ENCODE results near the gene ROBO2.

ROBO2 gene

DNA sequence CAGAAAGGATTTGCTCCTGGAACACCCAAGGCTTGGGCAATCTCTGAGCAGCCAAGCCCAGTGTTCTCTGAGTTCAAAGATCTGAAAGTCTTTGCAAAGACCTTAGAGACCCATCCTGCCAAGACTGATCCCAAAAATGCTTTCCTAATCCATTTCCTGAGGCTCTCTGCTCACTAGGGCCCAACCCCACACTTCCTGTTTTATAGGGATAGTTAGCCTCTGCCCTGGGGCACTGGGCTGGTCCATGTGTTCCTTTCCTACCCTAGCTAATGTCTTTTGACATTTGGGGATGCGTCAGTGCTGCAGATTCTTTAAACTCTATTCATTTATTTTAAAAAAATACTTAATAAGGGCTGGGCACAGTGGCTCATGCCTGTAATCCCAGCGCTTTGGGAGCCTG lies 372.7 kb downstream of the ROBO2 start:
- WGBS (ENCODE audit: insufficient coverage): no CpG with 5 or more reads among the region's 2 CpGs
- no peak for DNase-seq
- Histone ChIP-seq H3K4me1 (ENCODE audit: control extremely low read depth in 1 of 4, control insufficient read depth in 4 of 4, insufficient read depth in 4 of 4, low read length in 3 of 4) (no peaks in the 10 kb centered on the region), H3K27me3 (replicated peaks in 2 of 5; ENCODE audit: control insufficient read depth in 4 of 5, insufficient read depth in 5 of 5, low read length in 4 of 5) (no peaks in the 10 kb centered on the region), H3K9me3 (ENCODE audit: control extremely low read depth in 1 of 5, control insufficient read depth in 4 of 5, insufficient read depth in 2 of 5, low read depth in 1 of 5, low read length in 4 of 5) (no peaks in the 10 kb centered on the region), H3K27ac (ENCODE audit: insufficient read depth in 1 of 2, low read depth in 1 of 2, low read length in 2 of 2, poor library complexity in 1 of 2, severe bottlenecking in 2 of 2) (no peak overlapping the region), H3K36me3 (ENCODE audit: control insufficient read depth in 4 of 4, insufficient read depth in 4 of 4, low read length in 3 of 4) (no peaks in the 10 kb centered on the region), H3K4me3 (ENCODE audit: control insufficient read depth in 1 of 7, extremely low read depth in 1 of 7, insufficient read depth in 4 of 7, low read depth in 2 of 7, low read length in 6 of 7) (no peak overlapping the region)
- POLR2A ChIA-PET: no interaction called here
- CTCF ChIA-PET: no interaction called here

DNA sequence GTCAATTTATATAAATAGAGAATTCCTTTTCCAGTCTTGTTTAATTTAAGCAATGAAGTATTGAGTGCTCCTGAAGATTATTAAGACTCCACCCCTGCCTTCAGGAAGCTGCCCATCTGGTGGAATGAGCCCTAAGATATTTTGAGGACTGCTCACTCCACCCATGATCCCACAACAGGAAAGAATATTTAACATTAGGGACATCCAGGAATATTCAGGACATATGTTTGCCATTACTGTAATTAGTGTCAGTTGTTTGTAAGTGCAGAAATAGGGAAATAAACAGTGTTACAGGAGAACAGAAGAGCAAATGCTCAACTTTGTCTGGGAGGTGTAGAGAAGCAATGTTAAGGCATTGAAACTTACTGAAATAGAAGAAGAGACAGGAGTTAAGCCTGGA lies 375.0 kb downstream of the ROBO2 start:
- Histone ChIP-seq H3K27ac (ENCODE audit: insufficient read depth in 1 of 2, low read depth in 1 of 2, low read length in 2 of 2, poor library complexity in 1 of 2, severe bottlenecking in 2 of 2) (no peak overlapping the region), H3K9me3 (ENCODE audit: control extremely low read depth in 1 of 5, control insufficient read depth in 4 of 5, insufficient read depth in 2 of 5, low read depth in 1 of 5, low read length in 4 of 5) (no peaks in the 10 kb centered on the region), H3K4me3 (ENCODE audit: control insufficient read depth in 1 of 7, extremely low read depth in 1 of 7, insufficient read depth in 4 of 7, low read depth in 2 of 7, low read length in 6 of 7) (no peak overlapping the region), H3K4me1 (ENCODE audit: control extremely low read depth in 1 of 4, control insufficient read depth in 4 of 4, insufficient read depth in 4 of 4, low read length in 3 of 4) (no peaks in the 10 kb centered on the region), H3K36me3 (ENCODE audit: control insufficient read depth in 4 of 4, insufficient read depth in 4 of 4, low read length in 3 of 4) (no peaks in the 10 kb centered on the region), H3K27me3 (replicated peaks in 2 of 5; ENCODE audit: control insufficient read depth in 4 of 5, insufficient read depth in 5 of 5, low read length in 4 of 5) (no peaks in the 10 kb centered on the region)
- POLR2A ChIA-PET: no interaction called here
- CTCF ChIA-PET: no interaction called here
- no peak for DNase-seq

DNA sequence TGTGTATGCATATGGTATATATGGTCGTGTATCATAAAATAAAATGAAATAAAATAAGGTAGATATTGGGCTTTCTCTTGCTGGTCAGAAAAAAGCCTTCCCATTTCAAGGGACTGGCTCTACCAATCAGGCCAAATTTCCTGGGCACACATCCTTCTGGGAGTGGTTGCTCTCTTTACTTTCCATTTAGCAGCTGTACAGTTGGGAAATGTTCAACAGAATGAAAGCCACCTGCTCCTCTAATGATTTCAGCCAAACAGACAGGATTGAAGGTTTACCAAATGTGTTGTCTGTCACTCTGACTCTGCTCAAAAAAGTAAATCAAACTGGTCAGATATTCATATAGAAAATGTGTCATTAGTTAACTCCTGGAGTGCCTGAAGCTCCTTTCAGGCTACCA lies 380.4 kb downstream of the ROBO2 start:
- H3K4me3 ChIP-seq (ENCODE audit: control insufficient read depth in 1 of 7, extremely low read depth in 1 of 7, insufficient read depth in 4 of 7, low read depth in 2 of 7, low read length in 6 of 7): no peak overlapping the region

DNA sequence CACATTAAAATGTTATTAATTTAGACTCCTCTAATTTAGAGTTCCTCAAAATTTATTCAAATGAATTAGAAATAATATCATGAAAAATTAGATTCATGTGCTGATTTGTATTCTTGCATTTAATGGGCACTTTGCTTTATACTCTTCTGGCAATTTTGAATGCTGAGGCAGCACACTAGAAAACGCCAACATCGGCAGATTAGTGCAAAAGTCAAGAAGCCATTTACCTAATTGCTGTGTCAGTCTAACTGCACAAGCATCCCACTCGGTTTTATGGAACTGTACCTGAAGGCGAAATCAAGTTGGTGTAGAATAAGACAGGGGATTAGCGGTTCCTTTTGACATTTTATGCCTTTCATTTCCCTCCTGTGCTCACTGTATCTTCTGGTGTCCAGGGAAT lies 382.0 kb downstream of the ROBO2 start:
- POLR2A ChIA-PET: no interaction called here

More for the DNA sequence above, 380.4 kb downstream of the ROBO2 start:
- no peak overlapping the region for H3K27ac ChIP-seq (ENCODE audit: insufficient read depth in 1 of 2, low read depth in 1 of 2, low read length in 2 of 2, poor library complexity in 1 of 2, severe bottlenecking in 2 of 2)
- ChIA-PET POLR2A (no interaction called here), CTCF (no interaction called here)
- H3K9me3 ChIP-seq (ENCODE audit: control extremely low read depth in 1 of 5, control insufficient read depth in 4 of 5, insufficient read depth in 2 of 5, low read depth in 1 of 5, low read length in 4 of 5): no peaks in the 10 kb centered on the region
- no peaks in the 10 kb centered on the region for H3K4me1 ChIP-seq (ENCODE audit: control extremely low read depth in 1 of 4, control insufficient read depth in 4 of 4, insufficient read depth in 4 of 4, low read length in 3 of 4)
- no peaks in the 10 kb centered on the region for H3K36me3 ChIP-seq (ENCODE audit: control insufficient read depth in 4 of 4, insufficient read depth in 4 of 4, low read length in 3 of 4)
- H3K27me3 ChIP-seq (replicated peaks in 2 of 5; ENCODE audit: control insufficient read depth in 4 of 5, insufficient read depth in 5 of 5, low read length in 4 of 5): no peaks in the 10 kb centered on the region
- 63% methylated on average over 1 of the region's 1 CpG for WGBS (ENCODE audit: insufficient coverage)
- no peak for DNase-seq

DNA sequence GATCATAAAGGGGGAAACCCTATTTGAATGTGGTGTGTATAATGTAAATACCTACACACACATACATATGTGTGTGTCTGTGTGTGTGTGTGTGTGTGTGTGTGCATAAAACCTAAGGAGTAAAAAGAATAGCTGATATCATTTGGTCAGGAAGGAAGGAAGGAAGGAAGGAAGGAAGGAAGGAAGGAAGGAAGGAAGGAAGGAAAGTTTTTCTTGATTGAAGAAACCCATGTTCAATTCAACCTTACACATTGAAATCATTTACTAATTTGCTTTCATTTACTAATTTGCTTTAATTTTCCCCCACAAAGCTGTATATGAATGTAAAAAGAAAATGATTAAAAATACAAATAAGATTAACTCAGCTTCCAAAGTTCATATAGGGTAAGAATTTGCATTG lies 386.6 kb downstream of the ROBO2 start:
- Histone ChIP-seq H3K36me3 (ENCODE audit: control insufficient read depth in 4 of 4, insufficient read depth in 4 of 4, low read length in 3 of 4) (no peaks in the 10 kb centered on the region), H3K27me3 (replicated peaks in 2 of 5; ENCODE audit: control insufficient read depth in 4 of 5, insufficient read depth in 5 of 5, low read length in 4 of 5) (no peaks in the 10 kb centered on the region), H3K9me3 (ENCODE audit: control extremely low read depth in 1 of 5, control insufficient read depth in 4 of 5, insufficient read depth in 2 of 5, low read depth in 1 of 5, low read length in 4 of 5) (no peaks in the 10 kb centered on the region), H3K4me3 (ENCODE audit: control insufficient read depth in 1 of 7, extremely low read depth in 1 of 7, insufficient read depth in 4 of 7, low read depth in 2 of 7, low read length in 6 of 7) (no peak overlapping the region), H3K27ac (ENCODE audit: insufficient read depth in 1 of 2, low read depth in 1 of 2, low read length in 2 of 2, poor library complexity in 1 of 2, severe bottlenecking in 2 of 2) (no peak overlapping the region), H3K4me1 (ENCODE audit: control extremely low read depth in 1 of 4, control insufficient read depth in 4 of 4, insufficient read depth in 4 of 4, low read length in 3 of 4) (no peaks in the 10 kb centered on the region)
- ChIA-PET POLR2A (no interaction called here), CTCF (no interaction called here)
- DNase-seq: no peak

More for the DNA sequence above, 382.0 kb downstream of the ROBO2 start:
- CTCF ChIA-PET: no interaction called here
- Histone ChIP-seq H3K9me3 (ENCODE audit: control extremely low read depth in 1 of 5, control insufficient read depth in 4 of 5, insufficient read depth in 2 of 5, low read depth in 1 of 5, low read length in 4 of 5) (no peaks in the 10 kb centered on the region), H3K27me3 (replicated peaks in 2 of 5; ENCODE audit: control insufficient read depth in 4 of 5, insufficient read depth in 5 of 5, low read length in 4 of 5) (no peaks in the 10 kb centered on the region), H3K27ac (ENCODE audit: insufficient read depth in 1 of 2, low read depth in 1 of 2, low read length in 2 of 2, poor library complexity in 1 of 2, severe bottlenecking in 2 of 2) (no peak overlapping the region), H3K4me1 (ENCODE audit: control extremely low read depth in 1 of 4, control insufficient read depth in 4 of 4, insufficient read depth in 4 of 4, low read length in 3 of 4) (no peaks in the 10 kb centered on the region), H3K4me3 (ENCODE audit: control insufficient read depth in 1 of 7, extremely low read depth in 1 of 7, insufficient read depth in 4 of 7, low read depth in 2 of 7, low read length in 6 of 7) (no peak overlapping the region), H3K36me3 (ENCODE audit: control insufficient read depth in 4 of 4, insufficient read depth in 4 of 4, low read length in 3 of 4) (no peaks in the 10 kb centered on the region)
- DNase-seq: no peak
- WGBS (ENCODE audit: insufficient coverage): 97% methylated on average over 5 of the region's 5 CpGs

DNA sequence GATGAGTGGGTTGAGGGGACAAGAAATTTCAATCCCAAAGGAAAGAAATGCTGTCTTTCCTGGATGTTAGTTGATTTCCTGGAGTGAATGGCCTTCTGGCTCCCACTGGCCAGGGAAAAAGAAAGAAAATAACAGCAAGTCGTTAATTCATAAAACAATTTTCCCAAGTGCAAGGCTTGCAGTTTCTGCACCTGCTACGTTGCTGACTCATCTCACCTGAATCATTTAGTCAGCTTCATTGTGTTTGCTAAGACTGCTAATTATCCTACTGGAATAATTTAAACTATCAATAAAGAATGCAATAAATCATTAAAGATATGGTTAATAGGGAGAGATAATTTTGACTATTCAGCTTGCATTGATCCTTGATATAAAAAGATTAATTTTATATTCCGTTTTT lies 387.6 kb downstream of the ROBO2 start:
- CTCF ChIA-PET: no interaction called here
- Histone ChIP-seq H3K4me3 (ENCODE audit: control insufficient read depth in 1 of 7, extremely low read depth in 1 of 7, insufficient read depth in 4 of 7, low read depth in 2 of 7, low read length in 6 of 7) (no peak overlapping the region), H3K9me3 (ENCODE audit: control extremely low read depth in 1 of 5, control insufficient read depth in 4 of 5, insufficient read depth in 2 of 5, low read depth in 1 of 5, low read length in 4 of 5) (no peaks in the 10 kb centered on the region), H3K27me3 (replicated peaks in 2 of 5; ENCODE audit: control insufficient read depth in 4 of 5, insufficient read depth in 5 of 5, low read length in 4 of 5) (no peaks in the 10 kb centered on the region), H3K4me1 (ENCODE audit: control extremely low read depth in 1 of 4, control insufficient read depth in 4 of 4, insufficient read depth in 4 of 4, low read length in 3 of 4) (no peaks in the 10 kb centered on the region), H3K27ac (ENCODE audit: insufficient read depth in 1 of 2, low read depth in 1 of 2, low read length in 2 of 2, poor library complexity in 1 of 2, severe bottlenecking in 2 of 2) (no peak overlapping the region), H3K36me3 (ENCODE audit: control insufficient read depth in 4 of 4, insufficient read depth in 4 of 4, low read length in 3 of 4) (no peaks in the 10 kb centered on the region)
- 100% methylated on average over 1 of the region's 3 CpGs for WGBS (ENCODE audit: insufficient coverage)
- POLR2A ChIA-PET: no interaction called here
- no peak for DNase-seq

DNA sequence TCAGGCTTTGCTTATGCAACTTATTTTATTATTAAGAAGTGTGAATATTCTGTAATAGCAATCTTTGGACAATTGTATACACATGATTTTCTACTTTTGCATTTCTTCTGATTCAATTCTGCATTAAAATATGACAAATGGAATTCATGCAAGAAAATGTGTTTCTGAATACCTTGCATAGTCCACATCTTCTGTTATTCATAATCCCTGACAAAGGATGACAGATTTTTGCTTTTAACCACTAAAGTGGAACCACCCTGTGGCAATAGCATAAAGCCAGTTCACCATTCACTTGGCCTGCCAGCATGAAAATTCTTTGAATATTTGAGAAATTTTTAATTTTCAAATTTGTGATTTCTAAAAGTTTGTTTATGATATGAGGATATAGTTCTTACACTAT lies 397.0 kb downstream of the ROBO2 start:
- H3K9me3 ChIP-seq (ENCODE audit: control extremely low read depth in 1 of 5, control insufficient read depth in 4 of 5, insufficient read depth in 2 of 5, low read depth in 1 of 5, low read length in 4 of 5): no peaks in the 10 kb centered on the region
- CTCF ChIA-PET: no interaction called here
- H3K4me3 ChIP-seq (ENCODE audit: control insufficient read depth in 1 of 7, extremely low read depth in 1 of 7, insufficient read depth in 4 of 7, low read depth in 2 of 7, low read length in 6 of 7): no peak overlapping the region
- H3K36me3 ChIP-seq (ENCODE audit: control insufficient read depth in 4 of 4, insufficient read depth in 4 of 4, low read length in 3 of 4): no peaks in the 10 kb centered on the region
- no peaks in the 10 kb centered on the region for H3K4me1 ChIP-seq (ENCODE audit: control extremely low read depth in 1 of 4, control insufficient read depth in 4 of 4, insufficient read depth in 4 of 4, low read length in 3 of 4)
- H3K27me3 ChIP-seq (replicated peaks in 2 of 5; ENCODE audit: control insufficient read depth in 4 of 5, insufficient read depth in 5 of 5, low read length in 4 of 5): no peaks in the 10 kb centered on the region
- POLR2A ChIA-PET: no interaction called here
- H3K27ac ChIP-seq (ENCODE audit: insufficient read depth in 1 of 2, low read depth in 1 of 2, low read length in 2 of 2, poor library complexity in 1 of 2, severe bottlenecking in 2 of 2): no peak overlapping the region
- DNase-seq: no peak

DNA sequence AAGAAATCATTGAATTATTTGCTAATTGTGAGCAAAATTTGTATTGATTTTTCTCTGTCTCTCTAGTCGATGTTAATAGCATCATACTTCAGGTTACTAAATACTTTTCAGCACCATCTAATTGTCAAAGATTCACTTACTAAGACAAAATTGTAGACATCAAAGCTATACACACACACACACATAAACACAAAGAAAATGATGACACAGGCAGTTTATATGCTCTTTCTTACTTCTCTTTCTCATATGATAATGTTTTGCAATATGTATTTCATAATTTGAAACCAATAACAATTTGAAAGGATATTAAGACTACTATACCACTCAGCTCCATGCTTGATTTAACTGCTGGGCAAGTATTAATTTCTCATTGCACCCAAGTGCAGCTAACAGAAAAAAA lies 406.2 kb downstream of the ROBO2 start:
- CTCF ChIA-PET: no interaction called here
- no peaks in the 10 kb centered on the region for H3K4me1 ChIP-seq (ENCODE audit: control extremely low read depth in 1 of 4, control insufficient read depth in 4 of 4, insufficient read depth in 4 of 4, low read length in 3 of 4)
- no peaks in the 10 kb centered on the region for H3K9me3 ChIP-seq (ENCODE audit: control extremely low read depth in 1 of 5, control insufficient read depth in 4 of 5, insufficient read depth in 2 of 5, low read depth in 1 of 5, low read length in 4 of 5)
- WGBS (ENCODE audit: insufficient coverage): no CpG with 5 or more reads among the region's 1 CpG
- no peak overlapping the region for H3K4me3 ChIP-seq (ENCODE audit: control insufficient read depth in 1 of 7, extremely low read depth in 1 of 7, insufficient read depth in 4 of 7, low read depth in 2 of 7, low read length in 6 of 7)
- no peak for DNase-seq
- POLR2A ChIA-PET: no interaction called here
- no peaks in the 10 kb centered on the region for H3K36me3 ChIP-seq (ENCODE audit: control insufficient read depth in 4 of 4, insufficient read depth in 4 of 4, low read length in 3 of 4)
- no peaks in the 10 kb centered on the region for H3K27me3 ChIP-seq (replicated peaks in 2 of 5; ENCODE audit: control insufficient read depth in 4 of 5, insufficient read depth in 5 of 5, low read length in 4 of 5)
- no peak overlapping the region for H3K27ac ChIP-seq (ENCODE audit: insufficient read depth in 1 of 2, low read depth in 1 of 2, low read length in 2 of 2, poor library complexity in 1 of 2, severe bottlenecking in 2 of 2)

Data from common myeloid progenitor, CD34-positive (primary cell).